Stimulated activated memory B cell treated with anti-CD40 and anti-IgM and Interleukin-4, amounts not matched to agents 10 μg/mL and 1 μg/mL and 100 μg/mL, for 72 hours (primary cell): ENCODE results near the gene ILDR2.
A peak's percentile ranks its signal among the peaks of the same experiment; 100 is the strongest.

Experiments used
- ATAC-seq: fragments of 150-1000 bp; cut with Tn5 transposase; 2 replicates; pipeline ENCODE4 v1.10.0; 2021
- H3K27ac Mint-ChIP-seq: one replicate; pipeline ENCODE4 v1.8.0; 2022; ENCODE audit warnings: mild to moderate bottlenecking, mixed read lengths
- H3K27me3 Mint-ChIP-seq: one replicate; pipeline ENCODE4 v1.8.0; 2022; ENCODE audit warnings: mixed read lengths
- H3K36me3 Mint-ChIP-seq: one replicate; pipeline ENCODE4 v1.8.0; 2022; ENCODE audit warnings: mixed read lengths
- H3K4me1 Mint-ChIP-seq: one replicate; pipeline ENCODE4 v1.8.0; 2022; ENCODE audit warnings: mixed read lengths
- H3K4me3 Mint-ChIP-seq: one replicate; pipeline ENCODE4 v1.8.0; 2022; ENCODE audit warnings: mild to moderate bottlenecking, moderate library complexity, mixed read lengths
- H3K9me3 Mint-ChIP-seq: one replicate; pipeline ENCODE4 v1.8.0; 2022; ENCODE audit warnings: mixed read lengths

Gene ILDR2

DNA sequence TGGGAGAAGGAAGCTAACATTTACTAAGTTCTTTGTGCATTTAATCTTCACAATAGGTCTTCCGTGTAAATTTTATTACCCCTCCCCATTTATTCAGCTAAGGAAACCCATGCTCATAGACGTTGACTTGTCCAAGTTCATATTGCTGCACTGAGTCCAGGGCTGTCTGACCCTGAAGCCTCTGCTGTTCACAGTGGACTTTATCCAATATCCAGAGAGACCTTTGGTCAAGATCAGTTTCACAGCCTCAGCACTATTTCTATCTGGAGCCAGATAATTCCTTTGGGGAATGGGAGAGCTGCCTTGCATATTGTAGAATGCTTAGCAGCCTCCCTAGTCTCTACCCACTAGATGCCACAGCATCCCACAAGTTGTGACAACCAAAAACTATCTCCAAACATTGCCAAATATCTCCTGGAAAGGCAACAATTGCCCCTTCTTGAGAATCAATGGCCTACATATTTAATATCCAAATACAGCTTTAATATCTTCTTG lies 26.4 kb downstream of the ILDR2 start:
- Mint-ChIP-seq H3K4me1 (peaks cover 18% of the 10 kb centered on the region), H3K9me3 (no peaks in the 10 kb centered on the region), H3K27me3 (peaks cover 70% of the 10 kb centered on the region), H3K4me3 (no peak overlapping the region), H3K36me3 (no peaks in the 10 kb centered on the region), H3K27ac (no peak overlapping the region)
- no peak for ATAC-seq

DNA sequence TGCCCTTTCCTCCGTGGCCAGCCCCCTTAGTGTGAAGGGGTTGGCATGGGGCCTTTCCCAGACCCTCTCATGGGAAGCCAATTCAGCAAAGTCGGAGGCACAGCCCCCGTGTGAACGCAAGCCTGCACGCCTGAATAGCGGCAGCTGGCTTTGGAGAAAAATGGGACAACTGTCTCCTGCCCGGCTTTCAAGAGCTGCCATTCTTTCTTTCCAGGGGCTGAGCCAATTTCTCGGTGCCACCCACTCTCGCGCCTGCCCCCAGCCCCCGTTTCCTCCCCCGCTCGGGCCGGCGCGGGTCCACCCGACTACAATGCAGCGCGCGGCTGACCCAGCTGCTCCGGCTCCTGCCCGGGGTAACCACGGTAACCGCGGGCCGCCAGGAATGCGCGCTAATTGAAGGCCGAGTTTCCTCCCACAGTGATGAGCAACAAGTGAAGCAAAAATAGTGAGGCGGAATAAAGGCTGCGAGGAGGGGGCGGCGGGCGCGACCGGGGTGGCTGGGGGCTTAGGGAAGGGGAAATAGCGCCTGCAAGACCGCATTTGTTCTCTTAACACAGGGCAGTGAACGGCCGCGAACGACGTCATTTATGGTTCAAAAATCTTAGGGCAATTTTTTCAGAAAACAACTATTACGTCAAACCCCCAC lies 27.8 kb downstream of the ILDR2 start:
- no peak overlapping the region for H3K27ac Mint-ChIP-seq
- ATAC-seq, result no peak
- H3K27me3 Mint-ChIP-seq, result peaks cover 66% of the 10 kb centered on the region
- H3K4me1 Mint-ChIP-seq, result peaks cover 18% of the 10 kb centered on the region
- H3K36me3 Mint-ChIP-seq, result no peaks in the 10 kb centered on the region
- H3K4me3 Mint-ChIP-seq, result peak overlapping the region; percentile 67
- H3K9me3 Mint-ChIP-seq, result no peaks in the 10 kb centered on the region

GRCh38 chr1:166944186-166944967 lies 31.0 kb downstream of the ILDR2 start:
- no peaks in the 10 kb centered on the region for H3K36me3 Mint-ChIP-seq
- no peak for ATAC-seq
- H3K9me3 Mint-ChIP-seq, result no peaks in the 10 kb centered on the region
- no peak overlapping the region for H3K27ac Mint-ChIP-seq
- no peak overlapping the region for H3K4me3 Mint-ChIP-seq
- peaks cover 18% of the 10 kb centered on the region for H3K4me1 Mint-ChIP-seq
- H3K27me3 Mint-ChIP-seq, result peaks cover 56% of the 10 kb centered on the region

- H3K36me3 Mint-ChIP-seq, result no peaks in the 10 kb centered on the region
- H3K9me3 Mint-ChIP-seq, result no peaks in the 10 kb centered on the region
- H3K27me3 Mint-ChIP-seq, result peaks cover 36% of the 10 kb centered on the region
- no peak overlapping the region for H3K4me3 Mint-ChIP-seq
- no peak overlapping the region for H3K27ac Mint-ChIP-seq
- peaks cover 7% of the 10 kb centered on the region for H3K4me1 Mint-ChIP-seq
- no peak for ATAC-seq
Observed at GRCh38 chr1:166939741-166940375, 35.5 kb downstream of the ILDR2 start.

DNA sequence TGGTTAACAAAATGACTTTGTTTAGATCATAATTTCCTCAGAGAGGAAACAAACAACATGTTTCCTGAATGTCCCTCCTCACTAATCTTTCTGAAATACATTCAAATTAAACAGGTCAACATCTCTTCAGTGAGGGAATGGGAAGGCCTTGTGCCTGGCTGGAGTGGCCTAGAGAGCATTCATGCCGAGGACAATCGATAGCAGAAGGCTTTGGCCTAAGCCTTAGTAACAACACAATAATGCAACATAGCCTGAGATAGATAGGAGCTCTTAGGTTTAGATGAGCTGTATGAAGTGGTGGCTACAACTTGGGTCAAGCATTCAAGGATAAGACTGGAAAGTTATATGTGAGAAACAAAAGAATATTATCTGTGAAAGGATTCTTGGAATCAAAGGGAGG lies 37.4 kb downstream of the ILDR2 start:
- Mint-ChIP-seq H3K4me1 (no peaks in the 10 kb centered on the region), H3K27ac (no peak overlapping the region), H3K9me3 (no peaks in the 10 kb centered on the region), H3K4me3 (no peak overlapping the region), H3K36me3 (no peaks in the 10 kb centered on the region), H3K27me3 (peaks cover 33% of the 10 kb centered on the region)
- ATAC-seq, result no peak

GRCh38 chr1:166937329-166937728 lies 38.0 kb downstream of the ILDR2 start:
- H3K36me3 Mint-ChIP-seq, result no peaks in the 10 kb centered on the region
- no peak overlapping the region for H3K27ac Mint-ChIP-seq
- no peaks in the 10 kb centered on the region for H3K4me1 Mint-ChIP-seq
- no peak for ATAC-seq
- no peak overlapping the region for H3K4me3 Mint-ChIP-seq
- peaks cover 29% of the 10 kb centered on the region for H3K27me3 Mint-ChIP-seq
- no peaks in the 10 kb centered on the region for H3K9me3 Mint-ChIP-seq

DNA sequence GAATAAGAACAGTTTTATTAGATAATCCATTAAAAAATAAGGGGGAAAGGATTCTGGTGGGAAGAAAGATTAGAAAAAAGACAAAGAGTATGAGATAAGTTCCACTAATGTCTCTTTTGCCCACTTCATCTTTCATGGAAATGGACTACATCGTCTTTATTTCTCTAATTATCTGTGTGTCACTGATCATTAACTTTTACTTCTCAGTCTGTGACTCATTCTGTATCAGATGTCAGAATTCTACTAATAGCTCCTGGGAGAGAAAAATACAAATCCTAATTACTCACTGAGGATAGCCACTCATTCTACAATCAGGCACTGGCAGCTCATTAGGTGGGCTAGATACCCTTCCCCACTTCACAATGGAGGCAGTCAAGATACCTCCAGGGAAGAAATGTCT lies 41.7 kb downstream of the ILDR2 start:
- H3K4me3 Mint-ChIP-seq, result no peak overlapping the region
- H3K9me3 Mint-ChIP-seq, result no peaks in the 10 kb centered on the region
- peaks cover 29% of the 10 kb centered on the region for H3K27me3 Mint-ChIP-seq
- no peaks in the 10 kb centered on the region for H3K36me3 Mint-ChIP-seq
- no peaks in the 10 kb centered on the region for H3K4me1 Mint-ChIP-seq
- no peak for ATAC-seq
- H3K27ac Mint-ChIP-seq, result no peak overlapping the region

DNA sequence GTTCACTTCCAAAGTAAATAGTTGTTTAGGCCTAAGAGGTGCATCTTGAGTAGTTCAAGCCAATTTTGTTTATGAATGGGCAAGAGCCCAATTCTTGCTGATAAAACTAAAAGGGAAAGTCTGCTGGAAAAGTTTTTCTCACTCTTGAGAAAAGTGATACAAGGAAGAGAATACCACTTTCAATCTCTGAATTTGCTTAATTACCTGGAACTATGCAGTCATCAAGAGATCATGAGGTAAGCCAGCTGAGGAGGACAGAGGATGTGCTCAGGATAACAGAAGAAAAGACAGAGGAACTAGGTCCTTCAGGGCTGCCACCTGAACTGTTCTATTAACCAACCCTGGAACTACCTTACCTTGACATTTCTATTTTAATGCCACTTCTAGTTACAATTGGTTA lies 42.2 kb downstream of the ILDR2 start:
- ATAC-seq, result no peak
- H3K27ac Mint-ChIP-seq, result no peak overlapping the region
- H3K4me1 Mint-ChIP-seq, result no peaks in the 10 kb centered on the region
- peaks cover 29% of the 10 kb centered on the region for H3K27me3 Mint-ChIP-seq
- H3K36me3 Mint-ChIP-seq, result no peaks in the 10 kb centered on the region
- no peaks in the 10 kb centered on the region for H3K9me3 Mint-ChIP-seq
- no peak overlapping the region for H3K4me3 Mint-ChIP-seq

GRCh38 chr1:166929911-166930310 lies 45.4 kb downstream of the ILDR2 start:
- ATAC-seq, result no peak
- Mint-ChIP-seq H3K9me3 (no peaks in the 10 kb centered on the region), H3K36me3 (no peaks in the 10 kb centered on the region), H3K4me3 (no peak overlapping the region), H3K4me1 (peaks cover 4% of the 10 kb centered on the region), H3K27ac (no peak overlapping the region), H3K27me3 (peaks cover 11% of the 10 kb centered on the region)

GRCh38 chr1:166927701-166928100 lies 47.6 kb downstream of the ILDR2 start:
- Mint-ChIP-seq H3K36me3 (no peaks in the 10 kb centered on the region), H3K4me3 (no peak overlapping the region), H3K4me1 (peaks cover 13% of the 10 kb centered on the region), H3K9me3 (no peaks in the 10 kb centered on the region), H3K27me3 (peaks cover 2% of the 10 kb centered on the region), H3K27ac (no peak overlapping the region)
- no peak for ATAC-seq

DNA sequence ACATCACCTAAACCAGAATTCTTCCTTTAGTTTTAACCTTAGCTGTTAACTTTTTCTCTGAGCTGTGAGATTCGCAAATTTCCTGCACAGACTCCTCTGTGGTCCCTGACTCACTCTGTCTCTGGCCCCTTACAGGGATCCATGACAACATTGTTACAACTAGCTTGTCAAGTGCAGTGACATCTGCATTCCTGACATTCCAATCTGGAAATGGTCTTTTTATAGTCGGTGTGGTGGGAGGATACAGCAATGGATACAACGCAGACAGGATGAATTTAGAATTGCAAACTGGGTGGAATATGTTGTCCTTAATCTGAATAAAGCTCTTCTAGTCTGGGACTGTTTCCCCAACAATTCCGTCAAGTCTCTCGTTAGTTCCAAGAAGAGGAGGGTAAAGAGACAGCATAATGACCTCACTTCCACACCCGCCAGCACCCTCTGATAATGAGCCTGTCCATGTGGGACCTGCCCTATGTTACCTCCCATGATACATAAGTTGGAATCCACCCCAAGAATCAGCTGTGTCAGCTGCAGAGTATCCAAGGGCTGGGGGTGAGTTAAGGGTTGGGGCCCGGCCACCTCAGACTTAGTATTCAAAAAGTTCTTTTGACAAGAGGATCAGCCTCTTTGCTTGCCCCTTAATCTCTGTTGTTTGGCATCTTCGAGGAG lies 49.4 kb downstream of the ILDR2 start:
- no peak overlapping the region for H3K4me3 Mint-ChIP-seq
- peaks cover 14% of the 10 kb centered on the region for H3K4me1 Mint-ChIP-seq
- no peak for ATAC-seq
- H3K27me3 Mint-ChIP-seq, result peaks cover 18% of the 10 kb centered on the region
- no peaks in the 10 kb centered on the region for H3K9me3 Mint-ChIP-seq
- no peaks in the 10 kb centered on the region for H3K36me3 Mint-ChIP-seq
- peak overlapping the region; percentile 59 for H3K27ac Mint-ChIP-seq

GRCh38 chr1:166924823-166925541 lies 50.4 kb downstream of the ILDR2 start:
- peak; percentile 92 for ATAC-seq
- Mint-ChIP-seq H3K4me1 (peaks cover 20% of the 10 kb centered on the region), H3K27me3 (peaks cover 27% of the 10 kb centered on the region), H3K9me3 (no peaks in the 10 kb centered on the region), H3K36me3 (no peaks in the 10 kb centered on the region), H3K4me3 (no peak overlapping the region), H3K27ac (peak overlapping the region; percentile 59)

DNA sequence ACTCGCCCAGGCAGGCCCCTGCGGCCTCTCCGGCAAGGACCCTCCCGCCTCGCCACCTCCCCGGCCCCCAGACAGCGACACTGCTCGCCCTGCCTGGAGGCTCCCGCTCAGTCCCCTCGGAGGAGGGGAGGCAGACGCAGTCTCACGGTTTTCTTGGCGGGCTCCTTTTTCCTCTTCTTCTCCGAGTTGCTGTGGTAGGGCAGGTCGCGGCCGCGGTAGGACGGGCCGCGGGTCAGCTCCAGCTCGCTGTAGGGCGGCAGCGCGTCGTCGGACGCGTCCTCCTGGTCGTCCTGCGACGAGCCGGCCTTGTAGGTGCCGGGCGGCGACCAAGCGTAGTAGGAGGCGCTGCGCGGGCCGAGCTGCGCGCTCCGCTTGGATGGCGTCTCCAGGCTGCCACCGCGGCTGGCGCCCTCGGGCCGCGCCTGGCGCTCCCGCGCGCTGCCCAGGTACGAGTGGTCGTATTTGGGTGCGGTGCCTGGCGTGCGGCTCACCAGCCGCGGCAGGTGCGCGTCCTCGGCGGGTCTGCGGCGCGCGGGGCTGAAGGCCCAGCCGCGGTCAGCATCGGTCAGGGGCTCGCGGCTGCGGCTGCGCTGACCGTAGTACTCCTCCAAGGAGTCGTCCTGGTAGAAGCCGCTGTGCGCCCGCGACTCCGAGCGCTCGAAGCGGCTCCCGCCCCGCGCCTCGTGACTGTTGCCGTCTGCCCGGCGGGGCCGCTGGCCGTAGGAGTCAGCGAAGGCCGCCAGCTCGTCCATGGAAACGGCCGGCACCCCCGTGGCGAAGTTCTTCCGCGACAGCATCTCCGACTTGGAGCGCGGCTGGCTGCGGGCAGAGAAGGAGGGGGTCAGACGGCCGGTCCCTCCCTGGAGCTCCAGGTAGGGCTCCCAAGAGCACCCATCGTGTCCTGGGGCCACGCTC lies 54.5 kb downstream of the ILDR2 start:
- Mint-ChIP-seq H3K9me3 (no peaks in the 10 kb centered on the region), H3K36me3 (no peaks in the 10 kb centered on the region), H3K27ac (peak overlapping the region; percentile 62), H3K27me3 (peaks cover 42% of the 10 kb centered on the region), H3K4me3 (peak overlapping the region; percentile 66), H3K4me1 (peaks cover 20% of the 10 kb centered on the region)
- ATAC-seq, result no peak

GRCh38 chr1:166918956-166919316 lies 56.4 kb downstream of the ILDR2 start:
- Mint-ChIP-seq H3K9me3 (no peaks in the 10 kb centered on the region), H3K4me3 (no peak overlapping the region), H3K36me3 (no peaks in the 10 kb centered on the region), H3K27me3 (peaks cover 42% of the 10 kb centered on the region), H3K27ac (no peak overlapping the region), H3K4me1 (peaks cover 14% of the 10 kb centered on the region)
- ATAC-seq, result no peak
